GM12864 (cell line): ENCODE results near the gene HMOX2.

Experiments used
- DNase-seq: peaks from one replicate; pipeline ENCODE4 v3.0.0-alpha.2; 2011; ENCODE audit warnings: low read depth
- H3K4me3 ChIP-seq: 2 replicates; pipeline ENCODE4 v1.5.1; 2011; ENCODE audit warnings: mild to moderate bottlenecking, low read depth, low read length, control low read depth
- TF ChIP-seq, protein P1 (sequence below): IDR thresholded peaks from 2 replicates; pipeline ENCODE4 v1.5.1; 2011; ENCODE audit warnings: low read depth, mild to moderate bottlenecking, moderate library complexity, low read length, control low read depth, inconsistent platforms; ENCODE audit errors: missing control alignments

The HMOX2 gene

DNA sequence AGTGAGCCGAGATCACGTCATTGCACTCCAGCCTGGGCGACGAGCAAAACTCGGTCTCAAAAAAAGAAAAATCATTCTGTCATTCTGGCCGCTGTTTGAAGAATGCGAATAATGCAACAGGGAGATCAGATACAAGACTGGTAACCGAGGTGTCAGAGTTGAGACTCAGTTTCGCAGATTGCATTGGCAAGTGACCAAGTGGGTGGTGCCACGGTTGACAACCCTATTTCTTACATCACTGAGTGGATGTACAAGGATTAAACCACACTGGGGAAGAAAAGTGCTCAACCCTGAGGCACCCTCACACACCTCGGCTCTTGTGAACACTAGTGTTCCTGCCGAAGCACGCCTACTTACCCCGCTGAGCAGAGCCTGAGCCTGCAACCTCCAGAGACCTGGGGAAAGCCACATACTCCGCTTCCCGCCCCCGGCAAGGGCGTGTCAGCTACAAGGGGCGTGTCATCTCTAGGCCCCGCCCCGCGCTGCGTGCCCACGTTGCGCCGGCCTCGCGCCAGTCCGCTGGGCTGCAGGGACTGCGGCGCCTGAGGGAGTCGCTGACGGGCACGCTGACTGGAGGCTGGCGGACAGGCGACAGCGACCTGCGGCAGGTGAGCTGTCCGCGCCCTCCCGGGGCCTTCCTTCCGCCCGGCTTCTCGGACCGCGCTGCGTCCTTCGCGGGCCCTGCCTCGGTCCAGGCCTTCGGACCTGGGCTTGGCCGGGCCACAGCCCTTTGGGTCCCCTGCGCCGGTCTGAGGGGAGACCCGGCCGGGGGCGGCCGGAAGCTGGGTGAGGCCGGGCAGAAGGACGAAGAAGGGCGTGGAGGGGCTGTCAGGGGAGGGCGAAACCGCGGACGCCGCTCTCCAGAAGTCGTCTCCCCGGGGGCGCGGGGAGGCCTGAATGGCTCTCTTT, at the start of gene HMOX2:
Gene HMOX2 (plus strand): TSS at position 519 of the 909 bp plus-strand sequence. CDS start 29,127 bp downstream, outside the sequence.
- TF ChIP-seq, protein P1, sequence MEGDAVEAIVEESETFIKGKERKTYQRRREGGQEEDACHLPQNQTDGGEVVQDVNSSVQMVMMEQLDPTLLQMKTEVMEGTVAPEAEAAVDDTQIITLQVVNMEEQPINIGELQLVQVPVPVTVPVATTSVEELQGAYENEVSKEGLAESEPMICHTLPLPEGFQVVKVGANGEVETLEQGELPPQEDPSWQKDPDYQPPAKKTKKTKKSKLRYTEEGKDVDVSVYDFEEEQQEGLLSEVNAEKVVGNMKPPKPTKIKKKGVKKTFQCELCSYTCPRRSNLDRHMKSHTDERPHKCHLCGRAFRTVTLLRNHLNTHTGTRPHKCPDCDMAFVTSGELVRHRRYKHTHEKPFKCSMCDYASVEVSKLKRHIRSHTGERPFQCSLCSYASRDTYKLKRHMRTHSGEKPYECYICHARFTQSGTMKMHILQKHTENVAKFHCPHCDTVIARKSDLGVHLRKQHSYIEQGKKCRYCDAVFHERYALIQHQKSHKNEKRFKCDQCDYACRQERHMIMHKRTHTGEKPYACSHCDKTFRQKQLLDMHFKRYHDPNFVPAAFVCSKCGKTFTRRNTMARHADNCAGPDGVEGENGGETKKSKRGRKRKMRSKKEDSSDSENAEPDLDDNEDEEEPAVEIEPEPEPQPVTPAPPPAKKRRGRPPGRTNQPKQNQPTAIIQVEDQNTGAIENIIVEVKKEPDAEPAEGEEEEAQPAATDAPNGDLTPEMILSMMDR = peak; percentile 44
- peak within 1 kb of the TSS; percentile 91 for H3K4me3 ChIP-seq
- DNase-seq = peak; percentile 82

GRCh38 chr16:4426722-4427372, 49.4 kb upstream of the HMOX2 start:
- TF ChIP-seq, protein P1 = no peak
- no peak for DNase-seq
- peak overlapping the region; percentile 75 for H3K4me3 ChIP-seq

DNA sequence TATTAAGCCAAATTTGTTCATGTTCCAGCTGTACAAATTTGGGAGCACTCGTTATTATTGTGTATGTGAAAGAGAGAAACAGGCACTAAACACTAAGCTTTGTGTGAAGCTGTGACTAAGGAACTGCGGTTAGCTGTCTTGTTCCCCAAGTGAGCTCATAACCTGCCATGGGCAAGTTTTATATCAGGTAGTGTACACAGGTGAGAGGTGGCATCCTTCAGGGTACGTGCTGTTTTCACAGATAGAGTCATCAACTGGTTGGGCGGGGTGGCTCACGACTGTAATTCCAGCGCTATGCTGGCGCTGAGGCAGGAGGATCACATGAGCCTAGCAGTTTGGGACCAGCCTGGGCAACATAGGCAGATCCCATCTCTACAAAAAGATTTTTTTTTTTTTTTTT, 47.7 kb upstream of the HMOX2 start:
- TF ChIP-seq, protein P1 = no peak
- no peak overlapping the region for H3K4me3 ChIP-seq
- no peak for DNase-seq

- TF ChIP-seq, protein P1 = no peak
- no peak overlapping the region for H3K4me3 ChIP-seq
- no peak for DNase-seq
Observed at GRCh38 chr16:4431023-4431422, 45.2 kb upstream of the HMOX2 start.

DNA sequence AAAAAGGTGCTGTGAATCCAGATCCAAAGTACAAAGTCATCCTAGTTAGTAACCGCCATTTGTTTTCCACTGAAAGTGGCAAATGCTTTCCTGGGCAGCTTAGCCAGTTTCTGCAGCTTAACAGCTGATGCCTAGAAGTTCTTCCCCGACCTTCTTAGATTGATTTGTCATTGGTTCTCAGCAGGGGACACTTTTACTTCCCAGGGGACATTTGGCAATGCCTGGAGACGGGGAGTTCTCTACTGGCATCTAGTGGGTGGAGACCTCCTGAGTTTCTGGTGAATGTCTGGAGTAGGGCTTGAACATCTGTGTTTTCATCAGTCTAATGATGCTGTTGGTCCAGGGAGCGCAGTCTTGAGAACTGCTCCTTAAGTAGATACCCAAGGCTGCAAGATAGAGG, 43.0 kb upstream of the HMOX2 start:
- no peak overlapping the region for H3K4me3 ChIP-seq
- no peak for DNase-seq
- TF ChIP-seq, protein P1 = no peak

DNA sequence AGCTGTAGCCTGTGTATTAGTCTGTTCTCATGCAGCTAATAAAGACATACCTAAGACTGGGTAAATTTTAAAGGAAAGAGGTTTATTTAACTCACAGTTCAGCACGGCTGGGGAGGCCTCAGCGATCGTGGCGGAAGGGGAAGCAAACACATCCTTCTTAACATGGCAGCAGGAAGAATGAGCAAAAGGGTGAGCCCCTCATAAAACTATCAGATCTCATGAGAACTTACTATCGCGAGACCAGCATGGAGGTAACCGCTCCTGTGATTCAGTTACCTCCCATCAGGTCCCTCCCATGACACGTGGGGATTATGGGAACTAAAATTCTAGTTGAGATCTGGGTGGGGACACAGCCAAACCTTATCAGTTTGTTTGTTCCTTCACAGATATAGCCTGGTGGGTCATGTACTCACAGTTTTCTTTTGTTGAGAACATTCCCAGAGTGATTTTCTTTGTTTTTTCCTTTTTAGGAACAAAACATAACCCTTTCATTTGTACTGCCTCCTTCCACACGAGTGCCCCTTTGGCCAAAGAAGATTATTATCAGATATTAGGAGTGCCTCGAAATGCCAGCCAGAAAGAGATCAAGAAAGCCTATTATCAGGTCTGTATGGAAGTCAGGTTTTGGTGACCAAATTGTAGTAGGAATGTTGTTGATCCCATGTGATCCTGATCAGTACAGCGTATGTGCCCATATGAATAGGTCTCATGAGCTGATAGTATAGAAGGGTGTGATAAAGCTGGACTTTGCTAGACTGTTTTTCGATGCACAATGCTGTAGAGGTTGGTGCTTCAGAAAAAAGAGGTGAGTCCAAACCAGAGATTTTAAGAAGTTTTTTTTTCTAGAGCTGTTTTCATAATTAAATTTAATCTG, 42.0 kb upstream of the HMOX2 start:
- no peak overlapping the region for H3K4me3 ChIP-seq
- DNase-seq = no peak
- TF ChIP-seq, protein P1 = no peak
